GM23338 (cell line): Measurements from ENCODE around the gene TFDP3. TPM values are rescaled to one million over a fixed set of nuclear protein-coding genes. Genes with fewer than 3 reads are reported as not detected.

Experiments used
- ATAC-seq: fragments of 200-7000 bp; cut with Tn5 transposase; 3 replicates; pipeline ENCODE4 v1.9.1; 2020
- DNase-seq: peaks from one replicate; pipeline ENCODE4 v3.0.0-alpha.2; 2015; ENCODE audit warnings: low spot score
- H2AFZ ChIP-seq: fragments of 200-600 bp; sonication (generic); 2 replicates; pipeline ENCODE4 v1.8.0; 2016; ENCODE audit warnings: antibody characterized with exemption, mild to moderate bottlenecking, moderate library complexity
- H3F3A ChIP-seq: fragments of 200-600 bp; sonication (generic); replicated peaks from 2 replicates; pipeline ENCODE4 v1.8.0; 2017; ENCODE audit warnings: antibody characterized with exemption, mixed run types, low read depth
- H3K27ac ChIP-seq: fragments of 200-600 bp; sonication (generic); 2 replicates; pipeline ENCODE4 v1.6.1; 2016; ENCODE audit warnings: low read depth
- H3K27me3 ChIP-seq: fragments of 200-600 bp; sonication (generic); 2 replicates; pipeline ENCODE4 v1.8.0; 2016; ENCODE audit warnings: mild to moderate bottlenecking, mixed run types, moderate library complexity; ENCODE audit not compliant: insufficient read depth
- H3K36me3 ChIP-seq: fragments of 200-600 bp; sonication (generic); 2 replicates; pipeline ENCODE4 v1.8.0; 2016; ENCODE audit warnings: mild to moderate bottlenecking; ENCODE audit not compliant: insufficient read depth
- H3K4me1 ChIP-seq: fragments of 200-600 bp; sonication (generic); 2 replicates; pipeline ENCODE4 v1.8.0; 2016; ENCODE audit warnings: mild to moderate bottlenecking, moderate library complexity; ENCODE audit not compliant: insufficient read depth
- H3K4me2 ChIP-seq: fragments of 200-600 bp; sonication (generic); 2 replicates; pipeline ENCODE4 v1.7.1; 2017; ENCODE audit warnings: mixed run types
- H3K4me3 ChIP-seq: fragments of 200-600 bp; sonication (generic); 2 replicates; pipeline ENCODE4 v1.6.1; 2016; ENCODE audit warnings: mixed run types
- H3K79me2 ChIP-seq: fragments of 200-600 bp; sonication (generic); replicated peaks from 2 replicates; pipeline ENCODE4 v1.8.0; 2017; ENCODE audit warnings: mild to moderate bottlenecking; ENCODE audit not compliant: insufficient read depth
- H3K9me2 ChIP-seq: fragments of 200-600 bp; sonication (generic); 2 replicates; pipeline ENCODE4 v1.8.0; 2017; ENCODE audit not compliant: insufficient read depth
- H4K20me1 ChIP-seq: fragments of 200-600 bp; sonication (generic); replicated peaks from 2 replicates; pipeline ENCODE4 v1.8.0; 2017; ENCODE audit warnings: mild to moderate bottlenecking; ENCODE audit not compliant: insufficient read depth
- H3K27ac Mint-ChIP-seq: 2 replicates; pipeline ENCODE4 v1.8.0; 2020; ENCODE audit warnings: inconsistent platforms, mild to moderate bottlenecking, moderate library complexity, mixed read lengths
- H3K27me3 Mint-ChIP-seq: 3 replicates; pipeline ENCODE4 v1.8.0; 2022; ENCODE audit warnings: low read depth, mild to moderate bottlenecking, moderate library complexity, mixed read lengths, inconsistent platforms; ENCODE audit not compliant: insufficient read depth, poor library complexity
- H3K36me3 Mint-ChIP-seq: 3 replicates; pipeline ENCODE4 v1.8.0; 2021; ENCODE audit warnings: low read depth, mild to moderate bottlenecking, inconsistent platforms, moderate library complexity, mixed read lengths
- H3K4me1 Mint-ChIP-seq: 3 replicates; pipeline ENCODE4 v1.8.0; 2020; ENCODE audit warnings: mild to moderate bottlenecking, inconsistent platforms, mixed read lengths
- H3K4me3 Mint-ChIP-seq: 3 replicates; pipeline ENCODE4 v1.8.0; 2021; ENCODE audit warnings: moderate library complexity, mild to moderate bottlenecking, inconsistent platforms, mixed read lengths
- H3K9me3 Mint-ChIP-seq: 3 replicates; pipeline ENCODE4 v1.8.0; 2020; ENCODE audit warnings: moderate library complexity, mild to moderate bottlenecking, inconsistent platforms, mixed read lengths
- CREB1 ChIP-seq: fragments of 250-450 bp; sonication (Bioruptor Pico); IDR thresholded peaks from 2 replicates; pipeline ENCODE4 v1.5.0; 2020; ENCODE audit warnings: low read depth, mild to moderate bottlenecking, moderate library complexity
- ETS1 ChIP-seq: IDR thresholded peaks from 2 replicates; pipeline ENCODE4 v1.6.1; 2016; ENCODE audit warnings: antibody characterized with exemption
- EZH2 ChIP-seq: fragments of 200-600 bp; sonication (generic); IDR thresholded peaks from one replicate; pipeline ENCODE4 v1.8.0; 2017; ENCODE audit warnings: antibody characterized with exemption, mild to moderate bottlenecking, low read depth; ENCODE audit not compliant: unreplicated experiment
- EZH2phosphoT487 ChIP-seq: fragments of 200-600 bp; sonication (generic); IDR thresholded peaks from one replicate; pipeline ENCODE4 v1.8.1; 2018; ENCODE audit warnings: antibody characterized with exemption; ENCODE audit not compliant: unreplicated experiment
- JUNB ChIP-seq: IDR thresholded peaks from one replicate; pipeline ENCODE4 v1.6.1; 2016; ENCODE audit warnings: antibody characterized with exemption; ENCODE audit not compliant: unreplicated experiment
- NANOG ChIP-seq: IDR thresholded peaks from 2 replicates; pipeline ENCODE4 v1.6.1; 2016; ENCODE audit warnings: antibody characterized with exemption, borderline replicate concordance
- POLR2AphosphoS5 ChIP-seq: IDR thresholded peaks from 2 replicates; pipeline ENCODE4 v1.6.1; 2016; ENCODE audit warnings: antibody characterized with exemption, low read depth
- STAT1 ChIP-seq: IDR thresholded peaks from one replicate; pipeline ENCODE4 v1.6.1; 2016; ENCODE audit warnings: antibody characterized with exemption; ENCODE audit not compliant: unreplicated experiment
- ZNF114 ChIP-seq: fragments of 250-450 bp; sonication (Bioruptor Pico); IDR thresholded peaks from 2 replicates; pipeline ENCODE4 v1.5.0; 2020; ENCODE audit warnings: mild to moderate bottlenecking, moderate library complexity
- ZNF331 ChIP-seq: fragments of 250-450 bp; sonication (Bioruptor Pico); IDR thresholded peaks from 2 replicates; pipeline ENCODE4 v1.5.0; 2020; ENCODE audit warnings: low read depth, mild to moderate bottlenecking, moderate library complexity
- polyA plus RNA-seq: library from polyadenylated mRNA; unstranded; fragments of >200 nt; fragmentation: Nextera tagmentation; extraction: Ambion mirVana; gene quantifications from 2 replicates; pipeline ENCODE4 v1.2.1, GENCODE V29; 2016
- total RNA-seq: library from RNA; depleted of rRNA; stranded (reverse); fragments of >200 nt; shearing (Covaris generic); gene quantifications from 2 replicates; pipeline ENCODE4 v1.2.3, GENCODE V29; 2014
- TF ChIP-seq, protein P1 (sequence below), 2 experiments: fragments of 200-600 bp in 1 of 2; sonication (generic) in 1 of 2; conservative IDR thresholded peaks; 2 replicates each; pipeline versions ENCODE4 v1.5.1 to v1.6.1; 2016 to 2017; ENCODE audit warnings: antibody characterized with exemption in 2 of 2, low read depth in 2 of 2, mild to moderate bottlenecking in 2 of 2, moderate library complexity in 1 of 2
- TF ChIP-seq, protein P2 (sequence below): IDR thresholded peaks from one replicate; pipeline ENCODE4 v1.6.1; 2018; ENCODE audit warnings: antibody characterized with exemption; ENCODE audit not compliant: unreplicated experiment

Gene TFDP3
- total and polyA plus RNA-seq, 2 experiments from 2014 or later = not detected

GRCh38 chrX:133189195-133189594 is 29.0 kb downstream of the TFDP3 start:
- Histone ChIP-seq H4K20me1 (no peaks in the 10 kb centered on the region), H3K4me3 (no peak overlapping the region), H3K27me3 (no peaks in the 10 kb centered on the region), H3F3A (no peaks in the 10 kb centered on the region), H3K4me2 (no peak overlapping the region), H3K9me2 (no peaks in the 10 kb centered on the region), H2AFZ (no peak overlapping the region), H3K36me3 (no peaks in the 10 kb centered on the region), H3K4me1 (peaks cover 9% of the 10 kb centered on the region; the same call in 1 of the 2 replicates), H3K27ac (no peak overlapping the region), H3K79me2 (no peaks in the 10 kb centered on the region)
- no peak for ATAC-seq
- Mint-ChIP-seq H3K27ac (no peak overlapping the region), H3K4me3 (no peak overlapping the region), H3K36me3 (no peaks in the 10 kb centered on the region), H3K9me3 (no peaks in the 10 kb centered on the region), H3K4me1 (peaks cover 18% of the 10 kb centered on the region), H3K27me3 (no peaks in the 10 kb centered on the region)
- TF ChIP-seq ZNF331 (CRISPR knock-in tag) = no peak
- TF ChIP-seq JUNB = no peak
- TF ChIP-seq CREB1 = no peak
- TF ChIP-seq ETS1 = no peak
- TF ChIP-seq, protein P1, sequence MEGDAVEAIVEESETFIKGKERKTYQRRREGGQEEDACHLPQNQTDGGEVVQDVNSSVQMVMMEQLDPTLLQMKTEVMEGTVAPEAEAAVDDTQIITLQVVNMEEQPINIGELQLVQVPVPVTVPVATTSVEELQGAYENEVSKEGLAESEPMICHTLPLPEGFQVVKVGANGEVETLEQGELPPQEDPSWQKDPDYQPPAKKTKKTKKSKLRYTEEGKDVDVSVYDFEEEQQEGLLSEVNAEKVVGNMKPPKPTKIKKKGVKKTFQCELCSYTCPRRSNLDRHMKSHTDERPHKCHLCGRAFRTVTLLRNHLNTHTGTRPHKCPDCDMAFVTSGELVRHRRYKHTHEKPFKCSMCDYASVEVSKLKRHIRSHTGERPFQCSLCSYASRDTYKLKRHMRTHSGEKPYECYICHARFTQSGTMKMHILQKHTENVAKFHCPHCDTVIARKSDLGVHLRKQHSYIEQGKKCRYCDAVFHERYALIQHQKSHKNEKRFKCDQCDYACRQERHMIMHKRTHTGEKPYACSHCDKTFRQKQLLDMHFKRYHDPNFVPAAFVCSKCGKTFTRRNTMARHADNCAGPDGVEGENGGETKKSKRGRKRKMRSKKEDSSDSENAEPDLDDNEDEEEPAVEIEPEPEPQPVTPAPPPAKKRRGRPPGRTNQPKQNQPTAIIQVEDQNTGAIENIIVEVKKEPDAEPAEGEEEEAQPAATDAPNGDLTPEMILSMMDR (conservative IDR thresholded peaks at IDR 0.05; ENCODE audit: low read depth in 2 of 2) = no peak
- TF ChIP-seq, protein P2, sequence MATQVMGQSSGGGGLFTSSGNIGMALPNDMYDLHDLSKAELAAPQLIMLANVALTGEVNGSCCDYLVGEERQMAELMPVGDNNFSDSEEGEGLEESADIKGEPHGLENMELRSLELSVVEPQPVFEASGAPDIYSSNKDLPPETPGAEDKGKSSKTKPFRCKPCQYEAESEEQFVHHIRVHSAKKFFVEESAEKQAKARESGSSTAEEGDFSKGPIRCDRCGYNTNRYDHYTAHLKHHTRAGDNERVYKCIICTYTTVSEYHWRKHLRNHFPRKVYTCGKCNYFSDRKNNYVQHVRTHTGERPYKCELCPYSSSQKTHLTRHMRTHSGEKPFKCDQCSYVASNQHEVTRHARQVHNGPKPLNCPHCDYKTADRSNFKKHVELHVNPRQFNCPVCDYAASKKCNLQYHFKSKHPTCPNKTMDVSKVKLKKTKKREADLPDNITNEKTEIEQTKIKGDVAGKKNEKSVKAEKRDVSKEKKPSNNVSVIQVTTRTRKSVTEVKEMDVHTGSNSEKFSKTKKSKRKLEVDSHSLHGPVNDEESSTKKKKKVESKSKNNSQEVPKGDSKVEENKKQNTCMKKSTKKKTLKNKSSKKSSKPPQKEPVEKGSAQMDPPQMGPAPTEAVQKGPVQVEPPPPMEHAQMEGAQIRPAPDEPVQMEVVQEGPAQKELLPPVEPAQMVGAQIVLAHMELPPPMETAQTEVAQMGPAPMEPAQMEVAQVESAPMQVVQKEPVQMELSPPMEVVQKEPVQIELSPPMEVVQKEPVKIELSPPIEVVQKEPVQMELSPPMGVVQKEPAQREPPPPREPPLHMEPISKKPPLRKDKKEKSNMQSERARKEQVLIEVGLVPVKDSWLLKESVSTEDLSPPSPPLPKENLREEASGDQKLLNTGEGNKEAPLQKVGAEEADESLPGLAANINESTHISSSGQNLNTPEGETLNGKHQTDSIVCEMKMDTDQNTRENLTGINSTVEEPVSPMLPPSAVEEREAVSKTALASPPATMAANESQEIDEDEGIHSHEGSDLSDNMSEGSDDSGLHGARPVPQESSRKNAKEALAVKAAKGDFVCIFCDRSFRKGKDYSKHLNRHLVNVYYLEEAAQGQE = no peak
- no peak for TF ChIP-seq EZH2phosphoT487
- TF ChIP-seq ZNF114 (CRISPR knock-in tag) = no peak
- no peak for TF ChIP-seq EZH2
- no peak for DNase-seq

DNA sequence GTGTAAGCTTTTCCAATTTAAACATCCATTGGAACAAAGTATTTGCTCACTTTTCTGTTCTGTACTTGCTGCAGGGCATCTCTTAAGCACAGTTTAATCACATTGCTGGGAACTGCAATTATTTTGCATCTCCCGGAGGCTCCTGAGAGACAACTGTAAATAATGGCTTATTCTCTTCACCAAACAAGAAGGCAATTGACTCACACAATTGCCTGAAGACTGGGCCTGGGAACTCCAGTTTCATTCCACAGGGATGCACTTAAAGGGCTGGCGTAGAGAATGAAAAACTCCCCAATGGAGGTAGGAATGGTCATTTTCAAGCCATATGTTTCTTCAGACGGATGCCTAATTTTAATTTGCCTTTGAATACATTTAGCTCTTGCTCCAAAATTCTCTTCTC is 29.5 kb downstream of the TFDP3 start:
- Histone ChIP-seq H3K4me1 (peaks cover 9% of the 10 kb centered on the region; the same call in 1 of the 2 replicates), H3K36me3 (no peaks in the 10 kb centered on the region), H3K79me2 (no peaks in the 10 kb centered on the region), H3K4me2 (no peak overlapping the region), H2AFZ (no peak overlapping the region), H3K4me3 (no peak overlapping the region), H3K27me3 (no peaks in the 10 kb centered on the region), H3K9me2 (no peaks in the 10 kb centered on the region), H3K27ac (no peak overlapping the region), H3F3A (no peaks in the 10 kb centered on the region), H4K20me1 (no peaks in the 10 kb centered on the region)
- Mint-ChIP-seq H3K27me3 (no peaks in the 10 kb centered on the region), H3K27ac (no peak overlapping the region), H3K9me3 (no peaks in the 10 kb centered on the region), H3K36me3 (no peaks in the 10 kb centered on the region), H3K4me3 (no peak overlapping the region), H3K4me1 (peaks cover 18% of the 10 kb centered on the region)
- ATAC-seq (no peak), DNase-seq (no peak)
- no peak for TF ChIP-seq ZNF114 (CRISPR knock-in tag)
- no peak for TF ChIP-seq ETS1
- TF ChIP-seq, protein P1 (conservative IDR thresholded peaks at IDR 0.05; ENCODE audit: low read depth in 2 of 2) = no peak
- no peak for TF ChIP-seq POLR2AphosphoS5
- no peak for TF ChIP-seq EZH2phosphoT487
- TF ChIP-seq JUNB = no peak
- TF ChIP-seq STAT1 = no peak
- TF ChIP-seq ZNF331 (CRISPR knock-in tag) = no peak
- no peak for TF ChIP-seq NANOG
